Endothelial cell of umbilical vein (primary cell): Measurements from ENCODE around the gene FYN. TPM values are rescaled to one million over a fixed set of nuclear protein-coding genes. Genes with fewer than 3 reads are reported as not detected.

Source experiments
- BruUV-seq: library from RNA; stranded (reverse); fragments of 400-500 nt; replicated peaks from 2 replicates; lab custom pipeline; 2021; lab: Mats Ljungman, UMichigan
- CTCF ChIA-PET: fragments of 300-600, 350-600 bp; sonication (Branson Sonifier 250); formaldehyde crosslinking; loops from one replicate; lab custom pipeline; 2021; ENCODE audit warnings: antibody characterized with exemption, inconsistent platforms; lab: Charles Lee
- POLR2A ChIA-PET: fragments of 300-600, 350-600 bp; sonication (Branson Sonifier 250); formaldehyde crosslinking; loops from one replicate; lab custom pipeline; 2021; ENCODE audit warnings: antibody characterized with exemption, inconsistent platforms; lab: Charles Lee
- DNase-seq: peaks from one replicate; pipeline ENCODE4 v3.0.0-alpha.2; 2011; ENCODE audit warnings: low read depth, low spot score
- FAIRE-seq: peaks from 2 replicates; lab custom pipeline; 2011; peaks lifted over from hg19 to GRCh38; lab: Jason Lieb, UNC
- H2AFZ ChIP-seq: 2 replicates; pipeline ENCODE4 v1.6.0; 2012; ENCODE audit warnings: low read depth, low read length, control low read depth, inconsistent platforms
- H3K27ac ChIP-seq: 2 replicates; pipeline ENCODE4 v1.5.1; 2011; ENCODE audit warnings: low read depth, mild to moderate bottlenecking, control low read depth, low read length, moderate library complexity; ENCODE audit not compliant: insufficient read depth
- H3K27me3 ChIP-seq, 2 experiments: 2 replicates each; pipeline versions ENCODE4 v1.6.0 to v1.6.1; 2011; ENCODE audit warnings: low read length in 2 of 2, mixed read lengths in 1 of 2; ENCODE audit not compliant: control insufficient read depth in 2 of 2, insufficient read depth in 2 of 2
- H3K36me3 ChIP-seq, 2 experiments: 2 replicates in 1 of 2; 3 replicates in 1 of 2; pipeline ENCODE4 v1.5.1; 2011; ENCODE audit warnings: low read length in 2 of 2, mild to moderate bottlenecking in 1 of 2, moderate library complexity in 1 of 2; ENCODE audit not compliant: control insufficient read depth in 2 of 2, insufficient read depth in 2 of 2; ENCODE audit errors: extremely low read depth in 1 of 2
- H3K4me1 ChIP-seq: 3 replicates; pipeline ENCODE4 v1.5.1; 2011; ENCODE audit warnings: mild to moderate bottlenecking, low read length; ENCODE audit not compliant: control insufficient read depth, insufficient read depth; ENCODE audit errors: extremely low read depth
- H3K4me2 ChIP-seq: 2 replicates; pipeline ENCODE4 v1.6.1; 2011; ENCODE audit warnings: low read length, control low read depth, mixed read lengths; ENCODE audit not compliant: insufficient read depth
- H3K4me3 ChIP-seq, 3 experiments: fragments of 200-600 bp in 1 of 3; sonication (generic), shearing (Covaris generic) in 1 of 3; replicated peaks in 1 of 3; 2 replicates each; pipeline ENCODE4 v1.5.1; 2011 to 2016; ENCODE audit warnings: control low read depth in 3 of 3, low read length in 3 of 3, mild to moderate bottlenecking in 2 of 3, inconsistent platforms in 1 of 3, low read depth in 1 of 3, moderate library complexity in 1 of 3; ENCODE audit not compliant: insufficient read depth in 1 of 3
- H3K79me2 ChIP-seq: 2 replicates; pipeline ENCODE4 v1.6.0; 2012; ENCODE audit warnings: low read length, inconsistent platforms; ENCODE audit not compliant: control insufficient read depth, insufficient read depth
- H3K9ac ChIP-seq: replicated peaks from 2 replicates; pipeline ENCODE3; 2011; ENCODE audit warnings: low read length, control low read depth; ENCODE audit not compliant: insufficient read depth; ENCODE audit errors: extremely low read depth
- H3K9me1 ChIP-seq: replicated peaks from 3 replicates; pipeline ENCODE4 v1.6.0; 2011; ENCODE audit warnings: mild to moderate bottlenecking, low read length; ENCODE audit not compliant: control insufficient read depth, insufficient read depth; ENCODE audit errors: extremely low read depth
- H3K9me3 ChIP-seq: replicated peaks from 2 replicates; pipeline ENCODE4 v1.5.1; 2012; ENCODE audit warnings: low read length, inconsistent platforms; ENCODE audit not compliant: control insufficient read depth, insufficient read depth
- H4K20me1 ChIP-seq: replicated peaks from 2 replicates; pipeline ENCODE3; 2011; ENCODE audit warnings: mild to moderate bottlenecking, low read length; ENCODE audit not compliant: control insufficient read depth, insufficient read depth; ENCODE audit errors: extremely low read depth
- EZH2 ChIP-seq: IDR thresholded peaks from 2 replicates; pipeline ENCODE4 v1.6.1; 2012; ENCODE audit warnings: borderline replicate concordance, low read depth, mild to moderate bottlenecking, moderate library complexity, low read length, inconsistent platforms; ENCODE audit not compliant: severe bottlenecking
- FOS ChIP-seq: IDR thresholded peaks from 2 replicates; pipeline ENCODE4 v1.6.1; 2011; ENCODE audit warnings: mild to moderate bottlenecking, low read length, moderate library complexity, borderline replicate concordance; ENCODE audit not compliant: insufficient read depth
- GATA2 ChIP-seq: IDR thresholded peaks from 2 replicates; pipeline ENCODE4 v1.7.0; 2011; ENCODE audit warnings: low read depth, mild to moderate bottlenecking, moderate library complexity, mixed read lengths, low read length; ENCODE audit not compliant: insufficient read length, insufficient read depth
- JUN ChIP-seq: IDR thresholded peaks from 2 replicates; pipeline ENCODE4 v1.6.1; 2011; ENCODE audit warnings: borderline replicate concordance, low read depth; ENCODE audit not compliant: insufficient read length, insufficient read depth
- MYC ChIP-seq: IDR thresholded peaks from one replicate; pipeline ENCODE4 v1.6.1; 2011; ENCODE audit warnings: mild to moderate bottlenecking, low read depth, low read length
- POLR2A ChIP-seq: IDR thresholded peaks from 2 replicates; pipeline ENCODE4 v1.6.1; 2012; ENCODE audit warnings: low read depth, mild to moderate bottlenecking, control low read depth, low read length
- POLR2AphosphoS5 ChIP-seq: IDR thresholded peaks from 2 replicates; pipeline ENCODE4 v1.6.1; 2012; ENCODE audit warnings: low read depth, mild to moderate bottlenecking, control low read depth, low read length, moderate library complexity; ENCODE audit not compliant: insufficient read depth
- dilution Hi-C: fragments of 300-500 bp; cut with MboI; formaldehyde crosslinking; loops from one replicate; pipeline ENCODE4 v1.15.0; 2019; ENCODE audit warnings: low sequenced_read_pairs; ENCODE audit not compliant: extremely low pct_ligation_motif_present
- intact Hi-C: fragments of 100-400 bp; cut with micrococcal nuclease; formaldehyde crosslinking; loops from one replicate; pipeline ENCODE4 v1.10.0; 2022
- polyA plus RNA-seq, 4 experiments: library from polyadenylated mRNA; depleted of rRNA in 3 of 4; stranded (reverse) in 3 of 4; unstranded in 1 of 4; fragments of >200 nt; gene quantifications; 2 replicates each; pipeline versions ENCODE4 v1.2.1 to v1.2.3, GENCODE V29; 2011 to 2012; ENCODE audit warnings: missing spikeins in 1 of 4
- total RNA-seq: library from RNA; stranded (reverse); gene quantifications from 2 replicates; pipeline ENCODE4 v1.2.3, GENCODE V29; 2021
- TF ChIP-seq, protein P1 (sequence below): IDR thresholded peaks from 2 replicates; pipeline ENCODE4 v1.6.1; 2011; ENCODE audit not compliant: insufficient read depth, insufficient read length
- TF ChIP-seq, protein P2 (sequence below), 2 donors: IDR thresholded peaks; 1 replicate in 1 of 2; 2 replicates in 1 of 2; pipeline ENCODE4 v1.5.1; 2011; ENCODE audit warnings: low read length in 2 of 2, mild to moderate bottlenecking in 2 of 2, moderate library complexity in 2 of 2, control low read depth in 1 of 2, inconsistent platforms in 1 of 2, low read depth in 1 of 2; ENCODE audit not compliant: insufficient read depth in 1 of 2; ENCODE audit errors: extremely low read depth in 1 of 2

The FYN gene
- total and polyA plus RNA-seq, 2 donors (not counting 3 experiments of a cell fraction or from before 2014, with no cell fraction given): 69.0 to 143 TPM

DNA sequence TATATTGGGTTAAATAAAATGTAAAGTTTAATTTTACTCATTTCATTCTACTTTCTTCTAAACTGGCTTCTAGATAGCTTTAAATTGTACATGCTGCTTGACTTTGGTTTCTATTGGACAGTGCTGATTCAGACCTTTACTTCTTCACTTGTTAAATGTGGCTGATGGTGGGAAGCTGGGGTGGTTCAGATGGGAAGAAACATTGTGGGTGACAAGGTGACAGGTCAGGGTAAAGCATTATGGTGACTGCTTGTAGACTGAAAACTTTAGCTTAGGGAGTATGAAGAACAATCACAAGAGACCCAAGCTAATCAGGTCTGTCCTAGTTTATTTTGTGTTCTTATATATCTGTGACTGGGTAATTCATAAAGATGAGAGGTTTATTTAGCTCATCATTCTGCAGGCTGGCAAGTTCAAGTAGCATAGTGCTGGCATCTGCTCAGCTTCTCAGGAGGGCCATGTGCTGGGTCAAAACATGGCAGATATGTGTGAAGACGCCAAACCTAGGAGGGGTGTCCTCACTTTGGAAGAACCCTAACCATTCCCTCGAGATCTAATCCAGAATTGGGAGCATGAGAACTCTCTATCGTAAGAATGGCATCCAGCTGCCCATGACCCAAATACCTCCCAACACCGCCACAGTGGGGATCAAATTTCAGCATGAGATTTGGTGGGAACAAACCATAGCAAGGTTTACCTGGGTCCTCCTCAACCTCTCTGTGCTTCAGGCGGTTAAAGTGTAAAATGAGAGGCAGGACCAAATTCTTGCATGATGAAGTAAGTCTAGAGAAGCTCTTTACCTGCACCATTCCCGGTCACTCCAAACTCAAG, 102.8 kb downstream of the FYN start:
- TF ChIP-seq POLR2A: no peak
- TF ChIP-seq FOS: no peak
- TF ChIP-seq, protein P1, sequence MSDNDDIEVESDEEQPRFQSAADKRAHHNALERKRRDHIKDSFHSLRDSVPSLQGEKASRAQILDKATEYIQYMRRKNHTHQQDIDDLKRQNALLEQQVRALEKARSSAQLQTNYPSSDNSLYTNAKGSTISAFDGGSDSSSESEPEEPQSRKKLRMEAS: no peak
- no peak for TF ChIP-seq POLR2AphosphoS5
- TF ChIP-seq, protein P2, sequence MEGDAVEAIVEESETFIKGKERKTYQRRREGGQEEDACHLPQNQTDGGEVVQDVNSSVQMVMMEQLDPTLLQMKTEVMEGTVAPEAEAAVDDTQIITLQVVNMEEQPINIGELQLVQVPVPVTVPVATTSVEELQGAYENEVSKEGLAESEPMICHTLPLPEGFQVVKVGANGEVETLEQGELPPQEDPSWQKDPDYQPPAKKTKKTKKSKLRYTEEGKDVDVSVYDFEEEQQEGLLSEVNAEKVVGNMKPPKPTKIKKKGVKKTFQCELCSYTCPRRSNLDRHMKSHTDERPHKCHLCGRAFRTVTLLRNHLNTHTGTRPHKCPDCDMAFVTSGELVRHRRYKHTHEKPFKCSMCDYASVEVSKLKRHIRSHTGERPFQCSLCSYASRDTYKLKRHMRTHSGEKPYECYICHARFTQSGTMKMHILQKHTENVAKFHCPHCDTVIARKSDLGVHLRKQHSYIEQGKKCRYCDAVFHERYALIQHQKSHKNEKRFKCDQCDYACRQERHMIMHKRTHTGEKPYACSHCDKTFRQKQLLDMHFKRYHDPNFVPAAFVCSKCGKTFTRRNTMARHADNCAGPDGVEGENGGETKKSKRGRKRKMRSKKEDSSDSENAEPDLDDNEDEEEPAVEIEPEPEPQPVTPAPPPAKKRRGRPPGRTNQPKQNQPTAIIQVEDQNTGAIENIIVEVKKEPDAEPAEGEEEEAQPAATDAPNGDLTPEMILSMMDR (IDR thresholded peaks at IDR 0.05; ENCODE audit: extremely low read depth in 1 of 2, insufficient read depth in 1 of 2, low read depth in 1 of 2, low read length in 2 of 2): no peak
- TF ChIP-seq JUN: no peak
- TF ChIP-seq EZH2: no peak
- no peak for TF ChIP-seq GATA2
- no peak for TF ChIP-seq MYC
- CTCF ChIA-PET: interaction anchor here (1.1 to 2.4 kb wide), 3 partner anchors 11 to 16 kb away, joined by 3 to 9 read pairs (median 6); no protein-coding TSS in a partner anchor
- FAIRE-seq: no peak

More for the DNA sequence above, 102.8 kb downstream of the FYN start:
- H3K9ac ChIP-seq: no peak overlapping the region
- H3K36me3 ChIP-seq: no peaks in the 10 kb centered on the region
- dilution Hi-C loops (no loop called here), intact Hi-C loops (no loop called here)
- no peak overlapping the region for H3K4me2 ChIP-seq
- no peak for DNase-seq
- H2AFZ ChIP-seq: no peak overlapping the region
- POLR2A ChIA-PET: no interaction called here
- no peak overlapping the region for H3K4me3 ChIP-seq
- H4K20me1 ChIP-seq: no peaks in the 10 kb centered on the region
- H3K27ac ChIP-seq: no peak overlapping the region
- H3K79me2 ChIP-seq: no peaks in the 10 kb centered on the region
- no TSS peak for BruUV-seq
- H3K9me1 ChIP-seq: no peaks in the 10 kb centered on the region
- no peaks in the 10 kb centered on the region for H3K27me3 ChIP-seq
- no peaks in the 10 kb centered on the region for H3K9me3 ChIP-seq
- H3K4me1 ChIP-seq: no peaks in the 10 kb centered on the region
